HG03103 (cell line): Measurements from ENCODE around the gene EHHADH.

Source experiments
- ATAC-seq: cut with Tn5 transposase; IDR thresholded peaks from one replicate; pipeline ENCODE4 v1.9.1; 2021; ENCODE audit warnings: low read depth; ENCODE audit not compliant: unreplicated experiment

The EHHADH gene

GRCh38 chr3:185199671-185200070 lies 54.2 kb downstream of the EHHADH start:
- no peak for ATAC-seq

DNA sequence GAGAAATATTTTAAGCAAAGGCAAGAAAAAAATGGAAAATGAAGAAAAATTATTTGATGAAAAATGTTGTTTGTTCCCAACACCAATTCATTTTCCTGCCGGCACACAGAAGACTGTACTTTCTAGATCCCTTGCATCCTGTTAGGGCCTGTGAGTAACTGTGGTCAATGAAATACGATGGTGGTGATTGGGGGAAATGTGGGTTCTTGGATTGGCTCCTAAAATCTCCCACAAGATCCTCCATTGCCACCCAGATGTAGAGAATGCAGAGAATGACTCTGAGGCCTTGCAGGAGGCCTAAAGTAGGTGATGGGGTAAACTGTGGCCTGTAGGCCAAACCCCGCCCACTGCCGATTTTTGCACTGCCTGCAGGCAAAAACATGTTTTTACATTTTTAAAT lies 54.6 kb downstream of the EHHADH start:
- ATAC-seq, result no peak

GRCh38 chr3:185197068-185197467 lies 56.8 kb downstream of the EHHADH start:
- no peak for ATAC-seq

DNA sequence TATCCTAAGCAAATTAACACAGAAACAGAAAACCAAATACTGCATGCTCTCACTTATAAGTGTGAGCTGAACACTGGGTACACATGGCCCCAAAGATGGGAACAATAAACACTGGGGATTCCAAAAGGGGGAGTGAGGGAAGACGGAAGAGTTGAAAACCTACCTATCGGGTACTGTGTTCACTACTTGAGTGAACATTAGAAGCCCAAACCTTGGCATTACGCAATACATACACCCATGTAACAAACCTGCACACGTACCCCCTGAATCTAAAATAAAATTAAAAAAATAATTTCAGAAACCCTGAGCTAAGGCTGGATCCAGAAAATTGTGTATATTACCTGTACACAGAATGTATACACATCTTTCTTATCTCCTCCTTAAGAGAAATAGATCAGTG lies 58.2 kb downstream of the EHHADH start:
- ATAC-seq, result no peak

DNA sequence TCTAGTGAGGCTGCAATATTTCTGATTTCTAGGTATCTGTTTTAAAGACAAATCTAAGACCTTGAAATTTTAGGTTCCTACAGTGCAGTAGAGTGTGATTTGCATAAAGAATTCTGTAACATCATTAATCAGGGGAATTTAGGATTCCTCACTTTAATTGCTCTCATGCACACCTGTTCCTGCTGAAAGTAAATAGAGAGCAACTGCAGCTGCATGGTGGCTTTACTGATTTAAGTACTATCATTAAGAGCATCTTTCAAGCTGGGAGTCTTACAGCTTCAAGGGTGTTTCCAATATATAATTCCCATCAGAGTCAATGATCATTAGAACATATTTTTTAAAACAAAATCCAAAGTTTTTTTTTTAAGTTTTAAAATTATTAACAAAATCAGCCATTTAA lies 65.0 kb downstream of the EHHADH start:
- ATAC-seq, result no peak

DNA sequence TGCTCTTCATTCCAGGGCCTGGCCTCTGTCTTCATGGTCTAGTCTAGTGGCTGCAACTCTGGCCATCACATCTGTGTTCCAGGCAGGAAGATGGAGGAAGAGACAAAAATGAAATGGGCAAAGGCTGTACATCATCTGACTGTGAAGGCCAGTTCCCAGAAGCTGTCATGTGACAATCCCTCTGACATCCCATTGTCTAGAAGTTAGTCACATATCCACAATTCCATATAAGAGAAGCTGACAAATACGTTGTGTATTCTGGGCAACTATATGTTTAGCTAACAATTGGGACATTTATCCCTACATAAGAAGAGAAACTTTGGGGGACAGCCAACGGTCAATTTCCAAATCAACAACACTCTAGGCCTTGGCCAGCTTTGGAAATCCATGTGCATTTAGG lies 66.5 kb downstream of the EHHADH start:
- ATAC-seq, result no peak

GRCh38 chr3:185176750-185177359 lies 77.0 kb downstream of the EHHADH start:
- no peak for ATAC-seq

DNA sequence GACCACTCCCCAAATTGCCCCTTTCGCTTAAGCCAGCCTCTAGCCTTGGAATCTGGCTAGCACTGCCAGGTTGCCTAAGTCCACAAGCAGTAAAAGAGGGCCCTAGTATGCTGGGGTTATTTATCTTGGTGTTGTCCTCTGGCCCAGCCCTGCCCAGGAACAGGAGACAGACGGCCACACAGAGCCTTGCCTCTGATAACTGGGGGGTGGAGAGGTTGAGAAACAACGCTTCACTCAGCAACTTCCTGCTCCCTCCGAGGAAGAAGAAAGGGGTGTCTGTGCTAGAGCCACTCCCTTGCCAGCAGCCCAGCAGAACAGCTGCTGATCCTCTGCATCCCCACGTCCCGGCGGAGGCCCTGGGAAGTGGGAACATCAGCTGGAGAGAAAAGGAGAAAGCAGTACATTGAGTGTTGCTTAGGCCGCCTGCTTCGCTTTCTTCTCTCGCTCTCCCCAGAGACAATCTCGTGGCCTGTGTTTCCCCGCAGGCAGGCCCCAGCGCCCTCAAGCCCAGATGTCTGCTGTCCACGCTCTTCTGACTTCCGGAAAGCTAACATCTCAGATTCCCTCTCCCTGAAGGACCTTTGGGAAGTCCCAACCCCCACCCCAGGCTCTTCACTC lies 78.4 kb downstream of the EHHADH start:
- no peak for ATAC-seq

- ATAC-seq, result no peak
Observed at GRCh38 chr3:185172086-185173049, 81.5 kb downstream of the EHHADH start.

DNA sequence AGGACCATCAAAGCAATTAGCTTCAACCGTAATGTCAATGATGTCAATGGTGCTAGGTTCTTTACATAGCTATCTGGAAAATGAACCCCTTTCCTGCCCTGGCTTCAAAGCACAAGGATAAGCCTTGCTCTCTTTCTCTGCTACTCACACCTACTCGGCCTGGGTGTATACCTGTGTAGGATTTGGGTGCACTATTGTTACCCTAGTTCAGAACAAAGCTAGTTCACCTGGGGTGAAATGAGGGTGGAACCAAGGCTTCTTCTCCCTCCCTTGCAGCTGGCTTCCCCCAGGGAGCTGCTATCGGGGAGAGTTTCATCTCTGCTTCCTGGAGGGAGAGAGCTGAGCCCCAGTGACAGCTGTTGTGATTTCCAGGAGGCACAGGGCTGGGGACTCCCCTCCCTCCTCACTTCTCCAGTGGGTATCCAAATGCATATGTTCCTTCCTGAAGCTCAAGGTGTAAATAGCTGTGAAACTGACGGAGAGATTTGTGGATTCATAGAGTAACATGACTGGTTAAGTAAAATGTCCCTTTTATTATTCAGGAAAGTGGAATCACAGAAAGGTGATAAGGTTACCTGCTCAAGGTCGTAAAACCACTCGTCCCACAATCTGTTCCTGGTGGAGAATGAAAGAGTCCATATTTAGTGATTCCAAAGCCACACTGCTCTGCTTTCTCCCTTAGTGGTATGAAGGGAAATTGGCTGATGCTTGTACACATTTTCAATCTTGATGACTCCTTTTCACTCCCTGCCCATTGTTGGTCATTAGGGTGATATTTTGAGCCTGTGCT lies 89.2 kb downstream of the EHHADH start:
- no peak for ATAC-seq

GRCh38 chr3:185162634-185163033 lies 91.2 kb downstream of the EHHADH start:
- no peak for ATAC-seq

GRCh38 chr3:185161761-185162160 lies 92.1 kb downstream of the EHHADH start:
- no peak for ATAC-seq

DNA sequence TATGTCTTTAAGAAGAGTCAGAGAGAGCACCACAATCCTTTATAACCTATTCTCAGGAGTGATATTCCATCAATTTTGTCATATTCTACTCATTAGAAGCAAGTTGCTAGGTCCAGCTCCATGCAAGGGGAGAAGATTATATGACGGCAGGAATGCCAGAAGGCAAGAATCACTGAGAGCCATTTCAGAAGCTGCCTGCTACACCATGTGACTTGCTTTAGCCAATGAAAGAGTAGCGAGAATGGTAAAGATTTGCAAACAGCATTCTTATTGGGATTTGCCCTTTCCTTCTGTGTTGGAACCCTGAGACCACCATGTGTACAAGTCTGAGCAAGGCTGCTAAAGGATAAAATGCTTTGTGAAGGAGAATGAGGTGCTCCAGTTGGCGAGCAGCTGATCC lies 96.5 kb downstream of the EHHADH start:
- ATAC-seq, result no peak

DNA sequence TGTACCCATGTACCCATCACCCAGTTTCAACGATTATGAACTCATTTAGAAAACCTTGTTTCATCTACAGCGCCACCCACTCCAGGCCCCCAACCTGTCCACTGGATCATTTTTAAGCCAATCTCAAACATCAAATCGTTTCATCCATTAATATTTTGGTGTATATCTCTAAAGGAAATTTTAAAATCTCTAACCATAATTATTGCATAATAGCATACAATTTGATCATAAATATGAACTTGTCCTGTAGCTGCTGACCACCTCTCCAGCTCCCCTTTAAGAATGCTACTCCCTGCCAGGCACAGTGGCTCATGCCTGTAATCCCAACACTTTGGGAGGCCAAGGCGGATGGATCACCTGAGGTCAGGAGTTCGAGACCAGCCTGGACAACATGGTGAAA lies 98.2 kb downstream of the EHHADH start:
- ATAC-seq, result no peak

GRCh38 chr3:185153861-185154629 lies 99.8 kb downstream of the EHHADH start:
- ATAC-seq, result no peak

DNA sequence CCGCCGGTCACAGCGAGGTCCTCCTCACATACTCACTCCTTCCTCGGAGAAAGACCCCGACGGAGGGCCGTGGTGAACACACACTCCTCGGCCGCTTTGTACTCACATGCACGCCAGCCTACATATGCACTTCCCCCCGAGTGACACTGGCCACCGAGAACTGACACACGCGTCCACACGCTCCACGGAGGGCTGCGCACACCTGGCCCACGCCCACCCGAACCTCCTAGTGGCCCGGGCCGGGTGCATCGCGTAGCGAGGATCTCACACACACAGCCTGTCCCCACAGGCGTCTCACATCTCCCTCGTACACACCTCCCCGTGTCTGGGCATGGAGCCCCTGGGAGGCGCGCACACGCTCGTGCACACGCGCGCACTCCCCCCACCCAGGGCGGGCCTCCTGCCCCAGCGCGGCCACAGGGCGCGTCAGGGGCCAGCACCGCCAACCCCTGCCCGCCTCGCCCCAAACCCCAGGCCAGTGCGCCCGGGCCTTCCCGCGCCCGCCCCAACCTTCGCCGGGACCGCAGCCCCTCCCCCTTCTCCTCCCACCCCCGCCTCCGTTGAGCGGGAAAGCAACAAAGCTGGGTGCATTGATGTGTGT lies 100.6 kb downstream of the EHHADH start:
- no peak for ATAC-seq

GRCh38 chr3:185152410-185153170 lies 101.3 kb downstream of the EHHADH start, which contains the start of gene C3orf70:
TSS of gene C3orf70 (minus strand) at chr3:185153060. CDS start at chr3:185152823, 237 bp downstream.
- ATAC-seq, result peak; percentile 47

DNA sequence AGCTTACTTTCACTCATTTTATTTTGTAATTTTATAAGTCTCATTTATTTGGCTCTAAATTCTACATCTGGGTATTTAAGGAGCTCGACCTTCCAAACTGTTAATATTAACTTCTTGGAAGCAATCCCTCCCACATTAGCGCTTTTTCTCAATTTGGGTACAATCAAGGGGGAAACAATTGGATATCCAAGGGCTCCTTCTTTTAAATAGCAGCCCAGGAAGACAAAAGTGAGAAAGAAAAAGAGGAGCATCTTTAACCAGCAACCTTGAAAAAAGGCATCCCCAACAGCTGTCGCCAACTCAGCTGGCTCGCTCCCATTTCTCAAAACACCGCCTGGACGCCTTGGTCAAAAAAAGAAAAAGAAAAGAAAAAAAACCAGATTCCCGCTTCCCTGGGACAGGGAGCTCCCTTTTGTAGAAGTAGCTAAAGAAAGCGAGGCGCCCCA lies 101.9 kb downstream of the EHHADH start:
- no peak for ATAC-seq
